Pancreas (tissue), 10 donors: ENCODE data around the gene LEFTY2. TPM values are rescaled to one million over a fixed set of nuclear protein-coding genes. Genes with fewer than 3 reads are reported as not detected.
"Not testable (repeated sequence)": the region's sequence is repeated elsewhere in the genome, so short reads cannot be mapped to it uniquely, and the experiment has no call there.

Experiments
- ATAC-seq, 4 donors: fragments of 200-7000 bp; cut with Tn5 transposase; one replicate each; pipeline versions ENCODE4 v1.8.0 to v1.9.1; 2020; ENCODE audit warnings: mild to moderate bottlenecking in 4 of 4, moderate library complexity in 4 of 4
- DNase-seq, 6 donors: peaks; one replicate each; pipeline ENCODE4 v3.0.0-alpha.2; 2020
- FAIRE-seq: peaks from 2 replicates; lab custom pipeline; 2012; peaks lifted over from hg19 to GRCh38; lab: Jason Lieb, UNC
- H3K27ac ChIP-seq, 4 donors: fragments of 200-600 bp; sonication (generic); 1 replicate in 3 of 4; 2 replicates in 1 of 4; pipeline versions ENCODE4 v1.5.0 to v1.8.0; 2020
- H3K27me3 ChIP-seq, 4 donors: fragments of 200-600 bp; one replicate each; pipeline ENCODE4 v1.8.0; 2021
- H3K36me3 ChIP-seq, 3 donors: fragments of 200-600 bp; sonication (generic) in 1 of 3; one replicate each; pipeline versions ENCODE4 v1.5.0 to v1.8.0; 2020 to 2021
- H3K4me1 ChIP-seq, 3 donors: fragments of 200-600 bp; one replicate each; pipeline ENCODE4 v1.8.0; 2021
- H3K4me3 ChIP-seq, 4 donors: fragments of 200-600 bp; sonication (generic) in 2 of 4; one replicate each; pipeline versions ENCODE4 v1.5.0 to v1.8.0; 2020 to 2021
- H3K9me3 ChIP-seq, 4 donors: fragments of 200-600 bp; one replicate each; pipeline ENCODE4 v1.8.0; 2021
- WGBS, 2 donors: extraction: QIAGEN DNeasy Blood & Tissue Kit; methylation state at CpG; one replicate each; pipeline ENCODE4 v1.1.7; 2013; 5-methylcytosine and 5-hydroxymethylcytosine counted together
- intact Hi-C, 3 donors: fragments of 100-400 bp; cut with DNase I; formaldehyde crosslinking; loops; one replicate each; pipeline versions ENCODE4 v1.11.1 to v1.14.2; 2022
- microRNA-seq, 2 donors: library from miRNA; unstranded; fragments of <30 nt; microRNA quantifications; one replicate each; pipeline versions ENCODE4 to v1.1.0, GENCODE V29; 2019 to 2020
- polyA plus RNA-seq, 2 donors: library from polyadenylated mRNA; stranded (reverse); fragments of 200-250 nt; gene quantifications; one replicate each; pipeline ENCODE4 v1.2.3, GENCODE V29; 2013
- total RNA-seq, 6 donors: library from RNA; stranded (reverse); fragmentation: NEBNext Ultra II Directional in 4 of 6; extraction: Animal tissue kit (Norgen Biotek cat#: 25700) in 4 of 6; gene quantifications; one replicate each; pipeline versions ENCODE4 v1.2.1 to v1.2.4, GENCODE V29; 2021 to 2023
- TF ChIP-seq, protein P1 (sequence below), 4 donors: fragments of 200-600 bp; sonication (generic) in 3 of 4; IDR thresholded peaks; one replicate each; pipeline versions ENCODE4 v1.5.0 to v1.8.0; 2021; ENCODE audit warnings: antibody characterized with exemption in 4 of 4
- donor health status: healthy with polysubstance abuse.
- donor health status: DM: no; HTN: no; CAD: no; lungs with moderate emphysema.
- donor health status: DM: no; HTN: no; CAD: no.
- donor health status: control.
- donor health status: control.
- donor health status: Bipolar disorder and iron deficiency.
- donor health status: DM: yes; HTN: yes; CAD: no.
- donor health status: DM: no; HTN: no; CAD: no.
- donor health status: DM: no; HTN: no; CAD: no.
- donor health status: DM: yes; HTN: yes; CAD: no.

Gene LEFTY2
- total and polyA plus RNA-seq, 8 donors, result 0.07 to 16.3 (median 0.75) TPM; not detected in 4

DNA sequence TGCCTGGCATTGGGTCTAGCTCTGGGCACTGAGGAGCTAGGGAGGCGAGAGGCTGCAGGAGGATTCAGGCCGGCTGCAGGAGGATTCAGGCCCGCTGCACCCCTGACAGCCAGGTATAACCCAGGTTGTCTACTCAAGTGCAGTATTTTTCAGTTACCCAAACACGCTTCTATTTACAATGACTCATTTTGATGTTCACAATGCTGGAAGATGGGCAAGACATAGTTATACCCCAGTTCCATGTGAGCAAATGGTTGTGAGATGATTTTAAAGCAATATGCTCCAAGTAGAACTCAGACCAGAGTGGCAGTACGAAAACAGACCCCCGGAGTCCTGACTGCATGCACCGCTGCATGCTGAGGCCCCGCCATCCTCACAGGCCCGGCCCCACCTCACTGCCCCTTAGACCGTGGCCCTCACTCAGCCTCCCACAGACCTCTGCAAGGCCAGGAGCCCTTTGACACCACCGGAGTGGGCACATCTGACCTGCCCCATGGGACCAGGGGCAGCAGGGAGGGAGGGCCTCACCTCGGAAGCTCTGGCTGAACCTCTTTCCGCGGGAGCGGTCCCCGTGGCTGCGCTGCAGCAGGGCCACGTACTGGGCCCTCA is 52.6 kb downstream of the LEFTY2 start:
- 80 to 86% methylated on average over 18 of the region's 18 CpGs for WGBS, 2 donors
- DNase-seq, result peak in 1 of 6 donors; percentile 15
- Histone ChIP-seq H3K27me3 (no peaks in the 10 kb centered on the region), H3K27ac (peak overlapping the region; percentile 61 to 94 (median 86)), H3K36me3 (no peaks in the 10 kb centered on the region), H3K4me1 (peaks cover 28 to 35% (median 32%) of the 10 kb centered on the region in 3 donors), H3K9me3 (no peaks in the 10 kb centered on the region), H3K4me3 (peak overlapping the region; percentile 1 to 41 (median 14))
- no peak for ATAC-seq
- FAIRE-seq, result no peak
- intact Hi-C loops, result no loop called here
- TF ChIP-seq, protein P1, sequence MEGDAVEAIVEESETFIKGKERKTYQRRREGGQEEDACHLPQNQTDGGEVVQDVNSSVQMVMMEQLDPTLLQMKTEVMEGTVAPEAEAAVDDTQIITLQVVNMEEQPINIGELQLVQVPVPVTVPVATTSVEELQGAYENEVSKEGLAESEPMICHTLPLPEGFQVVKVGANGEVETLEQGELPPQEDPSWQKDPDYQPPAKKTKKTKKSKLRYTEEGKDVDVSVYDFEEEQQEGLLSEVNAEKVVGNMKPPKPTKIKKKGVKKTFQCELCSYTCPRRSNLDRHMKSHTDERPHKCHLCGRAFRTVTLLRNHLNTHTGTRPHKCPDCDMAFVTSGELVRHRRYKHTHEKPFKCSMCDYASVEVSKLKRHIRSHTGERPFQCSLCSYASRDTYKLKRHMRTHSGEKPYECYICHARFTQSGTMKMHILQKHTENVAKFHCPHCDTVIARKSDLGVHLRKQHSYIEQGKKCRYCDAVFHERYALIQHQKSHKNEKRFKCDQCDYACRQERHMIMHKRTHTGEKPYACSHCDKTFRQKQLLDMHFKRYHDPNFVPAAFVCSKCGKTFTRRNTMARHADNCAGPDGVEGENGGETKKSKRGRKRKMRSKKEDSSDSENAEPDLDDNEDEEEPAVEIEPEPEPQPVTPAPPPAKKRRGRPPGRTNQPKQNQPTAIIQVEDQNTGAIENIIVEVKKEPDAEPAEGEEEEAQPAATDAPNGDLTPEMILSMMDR (IDR thresholded peaks at IDR 0.05), result no peak

DNA sequence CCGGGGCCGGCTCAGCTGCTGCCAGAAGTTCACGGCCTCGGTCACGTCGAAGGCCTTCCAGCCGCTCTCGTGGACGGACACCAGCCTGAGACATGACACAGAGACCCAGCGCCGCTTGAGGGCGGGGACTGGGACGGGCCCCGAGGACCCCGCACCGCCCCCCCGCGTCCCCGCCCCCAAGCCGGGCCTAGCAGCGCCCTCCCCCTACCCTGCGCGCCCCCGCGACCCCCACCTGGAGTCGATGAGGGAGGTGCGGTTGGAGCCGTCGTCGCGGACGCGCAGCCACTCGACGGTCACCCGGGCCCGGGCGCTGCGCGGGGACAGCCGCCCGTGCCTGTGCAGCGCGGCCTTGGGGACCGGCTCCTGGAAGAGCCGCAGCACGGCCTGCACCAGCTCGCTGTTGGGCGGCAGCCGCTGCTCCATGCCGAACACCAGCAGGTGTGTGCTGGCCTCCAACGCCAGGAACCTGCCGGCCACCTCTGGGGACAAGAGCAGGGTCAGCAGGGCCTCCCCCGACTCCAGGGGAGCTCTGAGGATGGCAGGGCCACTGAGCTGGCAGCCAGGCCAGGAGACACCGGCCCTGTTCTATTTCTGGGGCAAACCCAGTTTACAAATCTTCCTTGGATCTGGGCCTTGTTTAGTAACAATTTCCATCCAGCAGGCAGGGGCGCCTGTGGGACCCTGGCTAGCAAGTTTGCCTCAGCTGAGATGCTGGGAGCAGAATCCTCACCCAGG is 53.3 kb downstream of the LEFTY2 start:
- H3K9me3 ChIP-seq, H3K36me3 ChIP-seq, FAIRE-seq, intact Hi-C loops, H3K27me3 ChIP-seq: not testable (repeated sequence)
- ATAC-seq (peak in 2 of 4 donors; percentile 33 to 45), DNase-seq (peak in 2 of 6 donors; percentile 24 to 56)
- H3K4me1 ChIP-seq, result peaks cover 28 to 37% (median 32%) of the 10 kb centered on the region in 3 donors
- H3K27ac ChIP-seq, result peak overlapping the region in 3 of 4 donors; percentile 46 to 94 (median 88)
- H3K4me3 ChIP-seq, result peak overlapping the region; percentile 1 to 41 (median 14)
- 15 to 40% methylated on average over 37 to 46 of the region's 56 CpGs for WGBS, 2 donors

DNA sequence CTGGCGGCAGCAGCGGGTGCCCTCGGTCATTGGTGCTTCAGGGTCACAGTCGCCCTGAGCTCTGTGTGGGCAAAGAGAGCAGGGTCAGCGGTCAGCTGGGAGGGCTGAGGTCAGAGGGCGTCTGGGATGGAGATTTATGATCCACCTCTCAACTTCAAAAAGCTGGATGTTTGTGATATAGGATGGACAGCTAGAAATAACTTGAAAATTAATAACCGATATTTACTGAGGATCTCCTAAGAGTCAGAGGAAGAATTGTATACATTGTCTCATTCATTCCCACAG is 54.0 kb downstream of the LEFTY2 start:
- WGBS, 2 donors, result 87 to 91% methylated on average over 7 of the region's 7 CpGs
- H3K4me3 ChIP-seq, result peak overlapping the region in 2 of 4 donors; percentile 26 to 41
- H3K27me3 ChIP-seq, result no peaks in the 10 kb centered on the region
- H3K27ac ChIP-seq, result peak overlapping the region in 1 of 4 donors; percentile 88
- DNase-seq, result no peak
- intact Hi-C loops, result no loop called here
- no peak for ATAC-seq
- H3K36me3 ChIP-seq, result no peaks in the 10 kb centered on the region
- no peak for FAIRE-seq
- H3K4me1 ChIP-seq, result peaks cover 25 to 35% (median 28%) of the 10 kb centered on the region in 3 donors
- TF ChIP-seq, protein P1 (IDR thresholded peaks at IDR 0.05), result no peak
- no peaks in the 10 kb centered on the region for H3K9me3 ChIP-seq

Small RNA genes lying within 50 kb of the gene (microRNA-seq; reads per million reads assigned to microRNA genes)
- 0.39 to 0.59 reads per million in 2 donors for gene MIR6741

Other genes with a start within 250 kb of the LEFTY2 start
- gene SRP9, start 163.4 kb downstream of the LEFTY2 start, total RNA-seq, result 100 to 1,000 TPM in 1 of 6 donors, 10 to 100 TPM in 5; 63.0 to 102 (median 89.5) TPM
- 100 to 1,000 TPM in 1 of 2 donors, 10 to 100 TPM in 1; 78.0 to 145 TPM for gene SRP9, start 163.4 kb downstream of the LEFTY2 start, polyA plus RNA-seq
- gene EPHX1, start 131.1 kb downstream of the LEFTY2 start, total RNA-seq, result 100 to 1,000 TPM in 5 of 6 donors, 10 to 100 TPM in 1; 87.2 to 168 (median 144) TPM
- gene EPHX1, start 131.1 kb downstream of the LEFTY2 start, polyA plus RNA-seq, result 10 to 100 TPM; 26.1 to 58.0 TPM
- 100 to 1,000 TPM in 1 of 6 donors, 10 to 100 TPM in 5; 56.3 to 124 (median 76.4) TPM for gene TMEM63A, start 58.8 kb downstream of the LEFTY2 start, total RNA-seq
- 100 to 1,000 TPM in 1 of 2 donors, 10 to 100 TPM in 1; 88.9 to 185 TPM for gene TMEM63A, start 58.8 kb downstream of the LEFTY2 start, polyA plus RNA-seq
- gene LEFTY1, start 52.1 kb downstream of the LEFTY2 start, total RNA-seq, result 100 to 1,000 TPM in 1 of 6 donors, 10 to 100 TPM in 4, 1 to 10 TPM in 1; 4.1 to 146 (median 55.9) TPM
- 10 to 100 TPM in 1 of 2 donors, 1 to 10 TPM in 1; 8.4 to 57.6 TPM for gene LEFTY1, start 52.1 kb downstream of the LEFTY2 start, polyA plus RNA-seq
- 10 to 100 TPM; 21.3 to 38.4 (median 30.5) TPM for gene PYCR2, start 17.0 kb downstream of the LEFTY2 start, total RNA-seq
- gene PYCR2, start 17.0 kb downstream of the LEFTY2 start, polyA plus RNA-seq, result 10 to 100 TPM; 69.2 to 88.9 TPM
- 10 to 100 TPM in 1 of 6 donors, 1 to 10 TPM in 5; 6.8 to 12.4 (median 9.4) TPM for gene SDE2, start 58.1 kb upstream of the LEFTY2 start, total RNA-seq
- 1 to 10 TPM; 3.3 to 6.6 TPM for gene SDE2, start 58.1 kb upstream of the LEFTY2 start, polyA plus RNA-seq
- 100 to 1,000 TPM; 122 to 302 (median 193) TPM for gene H3-3A, start 121.5 kb upstream of the LEFTY2 start, total RNA-seq
- gene H3-3A, start 121.5 kb upstream of the LEFTY2 start, polyA plus RNA-seq, result 100 to 1,000 TPM; 329 to 427 TPM
- 10 to 100 TPM; 16.3 to 24.4 (median 19.7) TPM for gene ACBD3, start 245.5 kb upstream of the LEFTY2 start, total RNA-seq
- 10 to 100 TPM in 1 of 2 donors, 1 to 10 TPM in 1; 5.9 to 12.8 TPM for gene ACBD3, start 245.5 kb upstream of the LEFTY2 start, polyA plus RNA-seq